Nephron (organoid): ENCODE results near the gene NUDT8.
A peak's percentile ranks its signal among the peaks of the same experiment; 100 is the strongest.

ENCODE experiments used
- H3K27ac Mint-ChIP-seq, 3 experiments: 2 replicates each; pipeline ENCODE4 v1.8.0; 2020; ENCODE audit warnings: mixed read lengths in 3 of 3, mild to moderate bottlenecking in 2 of 3, moderate library complexity in 1 of 3
- H3K27me3 Mint-ChIP-seq: 2 replicates; pipeline ENCODE4 v1.8.0; 2021; ENCODE audit warnings: low read depth, mild to moderate bottlenecking, moderate library complexity, mixed read lengths
- H3K36me3 Mint-ChIP-seq: 2 replicates; pipeline ENCODE4 v1.8.0; 2020; ENCODE audit warnings: low read depth, mixed read lengths
- H3K4me1 Mint-ChIP-seq: 2 replicates; pipeline ENCODE4 v1.8.0; 2020; ENCODE audit warnings: mixed read lengths
- H3K4me3 Mint-ChIP-seq, 3 experiments: 2 replicates each; pipeline ENCODE4 v1.8.0; 2020; ENCODE audit warnings: mild to moderate bottlenecking in 3 of 3, mixed read lengths in 3 of 3, moderate library complexity in 2 of 3
- H3K9me3 Mint-ChIP-seq: 2 replicates; pipeline ENCODE4 v1.8.0; 2020; ENCODE audit warnings: mixed read lengths
- TF ChIP-seq, protein P1 (sequence below), 3 experiments: fragments of 200-600 bp; sonication (generic); IDR thresholded peaks; one replicate each; pipeline ENCODE4 v1.5.0; 2021; ENCODE audit warnings: antibody characterized with exemption in 3 of 3; ENCODE audit not compliant: unreplicated experiment in 3 of 3

The NUDT8 gene

DNA sequence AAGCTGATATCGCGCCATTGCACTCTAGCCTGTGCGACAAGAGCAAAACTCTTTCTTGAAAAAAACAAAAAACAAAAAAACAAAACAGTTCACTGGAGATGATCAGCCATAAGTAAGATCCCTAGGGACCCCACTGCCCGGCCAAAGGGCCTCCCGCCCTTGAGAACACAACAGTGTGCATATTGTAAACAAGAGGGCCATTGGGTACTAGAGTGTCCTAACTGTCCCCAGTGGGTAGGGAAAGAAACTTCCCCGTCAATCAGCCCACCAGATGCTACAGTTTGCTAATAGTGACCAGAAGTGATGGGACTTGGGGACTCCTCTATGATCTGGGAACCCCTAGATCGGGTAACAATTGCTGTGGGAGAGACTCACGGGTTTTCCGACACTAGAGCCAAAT is 24.5 kb upstream of the NUDT8 start:
- Mint-ChIP-seq H3K4me1 (peaks cover 18% of the 10 kb centered on the region), H3K27ac (no peak overlapping the region), H3K9me3 (peaks cover 10% of the 10 kb centered on the region), H3K27me3 (peaks cover 5% of the 10 kb centered on the region), H3K4me3 (no peak overlapping the region), H3K36me3 (no peaks in the 10 kb centered on the region)
- TF ChIP-seq, protein P1, sequence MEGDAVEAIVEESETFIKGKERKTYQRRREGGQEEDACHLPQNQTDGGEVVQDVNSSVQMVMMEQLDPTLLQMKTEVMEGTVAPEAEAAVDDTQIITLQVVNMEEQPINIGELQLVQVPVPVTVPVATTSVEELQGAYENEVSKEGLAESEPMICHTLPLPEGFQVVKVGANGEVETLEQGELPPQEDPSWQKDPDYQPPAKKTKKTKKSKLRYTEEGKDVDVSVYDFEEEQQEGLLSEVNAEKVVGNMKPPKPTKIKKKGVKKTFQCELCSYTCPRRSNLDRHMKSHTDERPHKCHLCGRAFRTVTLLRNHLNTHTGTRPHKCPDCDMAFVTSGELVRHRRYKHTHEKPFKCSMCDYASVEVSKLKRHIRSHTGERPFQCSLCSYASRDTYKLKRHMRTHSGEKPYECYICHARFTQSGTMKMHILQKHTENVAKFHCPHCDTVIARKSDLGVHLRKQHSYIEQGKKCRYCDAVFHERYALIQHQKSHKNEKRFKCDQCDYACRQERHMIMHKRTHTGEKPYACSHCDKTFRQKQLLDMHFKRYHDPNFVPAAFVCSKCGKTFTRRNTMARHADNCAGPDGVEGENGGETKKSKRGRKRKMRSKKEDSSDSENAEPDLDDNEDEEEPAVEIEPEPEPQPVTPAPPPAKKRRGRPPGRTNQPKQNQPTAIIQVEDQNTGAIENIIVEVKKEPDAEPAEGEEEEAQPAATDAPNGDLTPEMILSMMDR (IDR thresholded peaks at IDR 0.05; ENCODE audit: unreplicated experiment in 3 of 3) = no peak

DNA sequence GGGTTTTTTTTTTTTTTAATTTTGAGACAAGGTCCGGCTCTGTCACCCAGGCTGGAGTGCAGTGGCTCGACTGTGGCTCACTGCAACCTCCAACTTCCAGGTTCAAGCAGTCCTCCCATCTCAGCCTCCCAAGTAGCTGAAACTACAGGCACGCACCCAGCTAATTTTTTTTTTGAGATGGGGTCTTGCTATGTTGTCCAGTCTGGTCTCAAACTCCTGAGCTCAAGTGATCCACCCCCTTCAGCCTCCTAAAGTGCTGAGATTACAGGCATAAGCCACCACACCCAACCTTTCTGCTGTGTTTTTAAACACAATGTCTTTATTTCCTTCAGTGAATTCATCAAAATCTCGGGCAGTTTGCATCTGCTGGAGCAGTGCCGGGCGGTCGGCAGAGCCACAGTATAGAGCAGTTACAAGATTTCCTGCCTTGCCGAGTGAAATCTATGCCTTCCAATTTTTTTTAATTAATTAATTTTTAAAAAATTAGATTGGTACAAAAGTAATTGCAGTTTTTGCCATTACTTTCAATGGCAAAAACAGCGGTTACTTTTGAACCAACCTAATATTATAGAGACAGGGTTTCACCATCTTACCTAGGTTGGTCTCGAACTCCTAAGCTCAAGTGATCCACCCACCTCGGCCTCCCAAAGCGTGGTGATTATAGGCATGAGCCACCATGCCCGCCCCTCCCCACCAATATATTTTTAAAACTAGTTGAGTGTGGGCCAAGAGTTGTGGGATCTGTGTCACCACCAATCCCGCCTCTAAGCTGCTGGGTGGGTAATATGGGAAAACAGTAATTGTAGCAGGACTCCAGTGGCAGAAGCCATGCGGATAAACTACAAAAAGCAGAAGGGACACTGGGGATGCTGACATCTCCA is 23.5 kb upstream of the NUDT8 start:
- H3K4me3 Mint-ChIP-seq = no peak overlapping the region
- H3K27ac Mint-ChIP-seq = no peak overlapping the region
- peaks cover 12% of the 10 kb centered on the region for H3K4me1 Mint-ChIP-seq
- peaks cover 5% of the 10 kb centered on the region for H3K27me3 Mint-ChIP-seq
- H3K9me3 Mint-ChIP-seq = peaks cover 10% of the 10 kb centered on the region
- TF ChIP-seq, protein P1 (IDR thresholded peaks at IDR 0.05; ENCODE audit: unreplicated experiment in 3 of 3) = no peak
- no peaks in the 10 kb centered on the region for H3K36me3 Mint-ChIP-seq

DNA sequence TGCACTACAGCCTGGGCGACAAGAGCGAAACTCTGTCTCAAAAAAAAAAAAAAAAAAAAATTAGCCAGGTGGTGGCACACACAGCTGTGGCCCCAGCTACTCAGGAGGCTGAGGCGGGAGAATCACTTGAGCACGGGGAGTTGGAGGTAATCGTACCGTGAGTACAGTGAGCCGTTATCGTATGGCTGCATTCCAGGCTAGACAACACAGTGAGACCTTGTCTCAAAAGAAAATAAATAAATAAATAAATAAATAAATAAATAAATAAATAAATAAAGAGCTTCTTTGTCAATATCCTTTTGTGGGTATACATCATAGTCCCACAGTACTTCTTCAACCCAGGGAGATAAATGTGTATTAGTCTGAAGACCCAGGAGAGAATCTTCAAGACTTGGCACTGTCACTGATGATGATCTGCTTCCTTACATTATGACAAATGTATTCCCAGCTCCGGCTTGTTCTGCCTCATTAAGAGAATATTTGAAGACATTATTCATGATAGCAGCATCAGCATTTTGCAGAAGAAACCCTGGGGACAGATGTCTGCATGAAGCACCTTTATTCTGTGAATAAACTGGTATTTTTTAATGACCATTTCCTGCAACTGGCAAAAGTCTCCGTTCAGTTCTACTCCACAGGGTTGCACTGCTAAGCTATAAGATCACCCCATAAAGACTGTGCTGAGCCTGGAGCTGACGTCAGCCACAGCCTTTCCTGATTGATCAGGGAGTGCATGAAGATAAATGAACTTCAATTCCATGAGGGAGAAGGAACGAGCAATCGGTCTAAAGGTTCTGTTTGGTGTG is 22.4 kb upstream of the NUDT8 start:
- H3K36me3 Mint-ChIP-seq = no peaks in the 10 kb centered on the region
- TF ChIP-seq, protein P1 (IDR thresholded peaks at IDR 0.05; ENCODE audit: unreplicated experiment in 3 of 3) = no peak
- H3K27me3 Mint-ChIP-seq = peaks cover 5% of the 10 kb centered on the region
- peaks cover 10% of the 10 kb centered on the region for H3K9me3 Mint-ChIP-seq
- H3K27ac Mint-ChIP-seq = no peak overlapping the region
- no peak overlapping the region for H3K4me3 Mint-ChIP-seq
- peaks cover 12% of the 10 kb centered on the region for H3K4me1 Mint-ChIP-seq

DNA sequence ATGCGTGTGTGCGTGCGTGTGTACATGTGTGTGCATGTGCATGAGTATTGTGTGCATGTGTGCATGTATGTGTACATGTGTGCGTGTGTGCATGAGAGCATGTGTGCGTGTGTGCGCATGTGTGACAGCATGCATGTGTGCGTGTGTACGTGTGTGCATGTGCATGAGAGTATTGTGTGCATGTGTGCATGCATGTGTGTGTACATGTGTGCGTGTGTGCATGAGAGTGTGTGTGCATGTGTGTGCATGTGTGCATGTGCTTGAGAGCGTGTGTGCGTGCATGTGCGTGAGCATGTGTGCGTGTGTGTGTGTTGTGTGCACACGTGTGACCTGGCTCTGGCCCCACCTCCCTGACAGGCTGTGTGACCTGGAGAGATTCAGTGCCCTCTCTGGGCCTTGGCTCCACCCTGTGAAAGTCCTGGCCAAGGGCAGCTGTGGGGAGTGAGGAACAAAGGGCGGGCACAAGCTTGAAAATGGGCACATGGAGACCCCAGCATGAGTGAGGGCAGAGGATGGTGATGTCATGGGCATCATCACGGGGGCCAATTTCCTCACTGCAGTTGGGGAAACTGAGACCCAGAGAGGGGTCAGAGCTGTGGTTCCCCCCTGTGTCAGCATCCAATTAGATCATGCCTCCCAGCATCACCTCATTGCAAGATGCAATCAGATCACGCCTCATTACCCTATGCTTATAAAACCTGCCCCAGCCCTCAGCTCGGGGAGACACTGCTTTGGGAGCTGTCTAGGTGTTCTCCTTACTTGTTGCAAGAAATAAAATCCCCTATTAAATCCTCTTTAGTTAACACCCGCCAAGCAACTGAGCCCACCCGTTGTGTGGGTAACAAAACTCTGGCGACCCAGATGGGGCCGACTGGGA is 20.1 kb upstream of the NUDT8 start:
- H3K9me3 Mint-ChIP-seq = peaks cover 5% of the 10 kb centered on the region
- TF ChIP-seq, protein P1 (IDR thresholded peaks at IDR 0.05; ENCODE audit: unreplicated experiment in 3 of 3) = no peak
- peaks cover 12% of the 10 kb centered on the region for H3K4me1 Mint-ChIP-seq
- peaks cover 9% of the 10 kb centered on the region for H3K27me3 Mint-ChIP-seq
- peak overlapping the region in 2 of 3 experiments; percentile 66 to 82 for H3K27ac Mint-ChIP-seq
- H3K4me3 Mint-ChIP-seq = peak overlapping the region in 1 of 3 experiments; percentile 31
- no peaks in the 10 kb centered on the region for H3K36me3 Mint-ChIP-seq

DNA sequence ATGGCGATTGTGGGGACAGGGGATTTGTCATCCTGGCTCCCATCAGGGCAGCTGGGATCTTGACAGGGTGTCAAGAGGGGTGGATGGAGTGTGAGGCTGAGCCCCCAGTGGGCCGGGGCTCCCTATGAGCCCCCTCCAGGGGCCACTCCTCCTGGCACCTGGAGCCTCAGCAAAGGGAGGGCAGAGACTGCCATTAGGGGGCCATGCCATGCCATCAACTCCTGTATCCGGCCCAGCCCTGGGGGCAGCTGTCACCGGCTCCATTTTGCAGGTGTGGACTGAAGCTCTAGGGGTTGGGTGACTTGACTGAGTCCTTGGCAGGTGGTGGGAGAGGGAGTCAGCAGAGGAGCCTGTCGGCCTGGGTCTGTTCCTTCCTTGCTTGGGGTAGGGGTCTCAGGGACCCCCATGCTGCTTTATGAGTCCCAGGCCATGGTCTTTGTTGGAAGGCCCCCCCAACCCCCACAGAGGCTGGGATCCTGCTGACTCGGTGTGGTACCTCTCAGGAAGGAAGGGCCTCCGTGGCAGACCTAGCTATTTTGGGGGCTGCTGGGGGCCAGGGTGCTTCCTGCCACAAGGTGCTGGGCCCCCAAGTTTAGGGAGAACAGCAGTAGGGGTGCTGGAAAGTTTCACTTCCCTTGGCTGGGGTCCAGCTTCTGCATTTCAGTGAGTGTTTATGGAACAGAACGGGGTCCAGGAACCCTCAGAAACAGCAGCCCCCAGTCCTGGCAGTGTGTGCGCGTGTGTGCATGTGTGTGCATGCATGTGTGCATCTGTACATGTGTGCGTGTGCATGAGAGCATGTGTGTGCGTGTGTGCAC is 19.3 kb upstream of the NUDT8 start:
- TF ChIP-seq, protein P1 (IDR thresholded peaks at IDR 0.05; ENCODE audit: unreplicated experiment in 3 of 3) = no peak
- Mint-ChIP-seq H3K36me3 (no peaks in the 10 kb centered on the region), H3K4me1 (peaks cover 12% of the 10 kb centered on the region), H3K9me3 (peaks cover 2% of the 10 kb centered on the region), H3K27ac (peak overlapping the region in 1 of 3 experiments; percentile 56), H3K4me3 (no peak overlapping the region), H3K27me3 (peaks cover 9% of the 10 kb centered on the region)
